ENCODE data around the gene ACSM2B.

DNA sequence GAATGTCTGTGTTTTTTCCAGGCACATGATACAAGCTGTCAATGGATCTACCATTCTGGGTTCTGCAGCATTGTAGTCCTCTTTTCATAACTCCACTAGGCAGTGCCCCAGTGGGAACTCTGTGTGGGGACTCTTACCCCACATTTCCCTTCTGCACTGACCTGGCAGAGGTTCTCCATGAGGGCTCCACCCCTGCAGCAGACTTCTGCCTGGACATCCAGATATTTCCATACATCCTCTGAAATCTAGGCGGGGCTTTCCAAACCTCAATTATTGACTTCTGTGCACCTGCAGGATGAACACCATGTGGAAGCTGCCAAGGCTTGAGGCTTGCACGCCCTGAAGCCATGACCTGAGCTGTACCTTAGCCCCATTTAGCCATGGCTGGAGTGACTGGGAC lies 68.9 kb downstream of the ACSM2B start:
- TF ChIP-seq, protein P1, sequence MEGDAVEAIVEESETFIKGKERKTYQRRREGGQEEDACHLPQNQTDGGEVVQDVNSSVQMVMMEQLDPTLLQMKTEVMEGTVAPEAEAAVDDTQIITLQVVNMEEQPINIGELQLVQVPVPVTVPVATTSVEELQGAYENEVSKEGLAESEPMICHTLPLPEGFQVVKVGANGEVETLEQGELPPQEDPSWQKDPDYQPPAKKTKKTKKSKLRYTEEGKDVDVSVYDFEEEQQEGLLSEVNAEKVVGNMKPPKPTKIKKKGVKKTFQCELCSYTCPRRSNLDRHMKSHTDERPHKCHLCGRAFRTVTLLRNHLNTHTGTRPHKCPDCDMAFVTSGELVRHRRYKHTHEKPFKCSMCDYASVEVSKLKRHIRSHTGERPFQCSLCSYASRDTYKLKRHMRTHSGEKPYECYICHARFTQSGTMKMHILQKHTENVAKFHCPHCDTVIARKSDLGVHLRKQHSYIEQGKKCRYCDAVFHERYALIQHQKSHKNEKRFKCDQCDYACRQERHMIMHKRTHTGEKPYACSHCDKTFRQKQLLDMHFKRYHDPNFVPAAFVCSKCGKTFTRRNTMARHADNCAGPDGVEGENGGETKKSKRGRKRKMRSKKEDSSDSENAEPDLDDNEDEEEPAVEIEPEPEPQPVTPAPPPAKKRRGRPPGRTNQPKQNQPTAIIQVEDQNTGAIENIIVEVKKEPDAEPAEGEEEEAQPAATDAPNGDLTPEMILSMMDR (IDR thresholded peaks at IDR 0.05; ENCODE audit: low read depth, low read length): no peak
- TF ChIP-seq EZH2phosphoT487 (IDR thresholded peaks at IDR 0.05; ENCODE audit: low read depth): no peak
